ENCODE results near the gene TFF3. TPM values are rescaled to one million over a fixed set of nuclear protein-coding genes. Genes with fewer than 3 reads are reported as not detected.

TFF3 gene
- total and polyA plus RNA-seq, 2 of the 13 experiments (the other 11 are each of a cell fraction or from before 2014, with no cell fraction given): 14.2 to 26.9 TPM

GRCh38 chr21:42311816-42312625, 3.2 kb downstream of the TFF3 start:
- in situ Hi-C loops (cut with HindIII; ENCODE audit: extremely low pct_ligation_motif_present, low pct_unique_long_range_greater_than_20kb): no loop called here

More at GRCh38 chr21:42311816-42312625, 3.2 kb downstream of the TFF3 start:
- Histone ChIP-seq H2AFZ (ENCODE audit: low read length) (no peak overlapping the region), H3K79me2 (ENCODE audit: insufficient read depth, low read length) (no peaks in the 10 kb centered on the region), H3K36me3 (replicated peaks in 1 of 2; ENCODE audit: control insufficient read depth in 1 of 2, insufficient read depth in 2 of 2, low read length in 2 of 2) (no peaks in the 10 kb centered on the region), H4K20me1 (ENCODE audit: insufficient read depth, low read length) (no peaks in the 10 kb centered on the region), H3K4me3 (replicated peaks in 1 of 3; ENCODE audit: insufficient read depth in 1 of 3, low read depth in 2 of 3, low read length in 3 of 3) (no peak overlapping the region; a peak in 1 of 6 replicates), H3K27ac (ENCODE audit: extremely low read length, insufficient read depth, low read length) (no peak overlapping the region), H3K4me1 (ENCODE audit: insufficient read depth, low read length) (peaks cover 61% of the 10 kb centered on the region), H3K9me3 (ENCODE audit: low read length) (no peaks in the 10 kb centered on the region), H3K27me3 (ENCODE audit: control insufficient read depth in 1 of 2, insufficient read depth in 2 of 2, low read length in 2 of 2) (peaks cover 1 to 3% of the 10 kb centered on the region in 2 experiments; a peak in 3 of 5 replicates), H3K4me2 (ENCODE audit: low read depth, low read length) (peak overlapping the region; percentile 41), H3K9ac (ENCODE audit: insufficient read depth, low read depth, low read length) (no peak overlapping the region)
- CTCF ChIA-PET (ENCODE audit: low intra/inter-chr PET ratio, low total read pairs): interaction anchor here (4.8 kb wide), 1 partner anchor 69 kb away, joined by 16 read pairs; no protein-coding TSS in a partner anchor
- no TSS peak for BruUV-seq (replicated peaks)
- no peak for FAIRE-seq
- DNase-seq (ENCODE audit: low spot score): no peak
- intact Hi-C loops (cut with micrococcal nuclease; ENCODE audit: unreplicated experiment): no loop called here
- ATAC-seq: peak; percentile 12
- POLR2A ChIA-PET: interaction anchor here (0.9 kb wide), 1 partner anchor 74 kb away, joined by 3 read pairs; no protein-coding TSS in a partner anchor
- peak; percentile 19; the same call in 1 of the 2 replicates for TF ChIP-seq PATZ1 (CRISPR knock-in tag; IDR thresholded peaks at IDR 0.05)
- TF ChIP-seq HNRNPL (IDR thresholded peaks at IDR 0.05; ENCODE audit: low read depth, low read length): peak; percentile 26; the same call in 1 of the 2 replicates
- TF ChIP-seq HIVEP1 (CRISPR knock-in tag; IDR thresholded peaks at IDR 0.05): no peak
- no peak for TF ChIP-seq ZEB1 (IDR thresholded peaks at IDR 0.05; ENCODE audit: insufficient replicate concordance, low read depth)
- TF ChIP-seq JARID2 (CRISPR knock-in tag; IDR thresholded peaks at IDR 0.05; ENCODE audit: insufficient replicate concordance): no peak
- TF ChIP-seq GATAD2A (CRISPR knock-in tag; IDR thresholded peaks at IDR 0.05): 0 out of 2 replicates have a peak, but pooled peaks have one; percentile 17
- TF ChIP-seq E2F1 (CRISPR knock-in tag; IDR thresholded peaks at IDR 0.05): no peak
- TF ChIP-seq GATAD1 (CRISPR knock-in tag; IDR thresholded peaks at IDR 0.05): no peak
- no peak for TF ChIP-seq ZNF549 (CRISPR knock-in tag; IDR thresholded peaks at IDR 0.05)
- 0 out of 2 replicates have a peak, but pooled peaks have one; percentile 24 for TF ChIP-seq ZNF687 (CRISPR knock-in tag; IDR thresholded peaks at IDR 0.05)
- TF ChIP-seq TRIM24 (CRISPR knock-in tag; IDR thresholded peaks at IDR 0.05): no peak
- peak; percentile 41; the same call in 1 of the 2 replicates for TF ChIP-seq ZNF263 (CRISPR knock-in tag; IDR thresholded peaks at IDR 0.05)
- TF ChIP-seq ZNF441 (CRISPR knock-in tag; IDR thresholded peaks at IDR 0.05; ENCODE audit: borderline replicate concordance): no peak
- TF ChIP-seq ZNF678 (CRISPR knock-in tag; IDR thresholded peaks at IDR 0.05): no peak
- 39% methylated on average over 11 of the region's 21 CpGs for WGBS (ENCODE audit: low lambda C conversion rate)
